HG02759 (cell line): Measurements from ENCODE around the gene PTCH1.

Source experiments
- ATAC-seq: cut with Tn5 transposase; IDR thresholded peaks from one replicate; pipeline ENCODE4 v1.9.1; 2021; ENCODE audit warnings: mild to moderate bottlenecking, moderate library complexity; ENCODE audit not compliant: unreplicated experiment

The PTCH1 gene

DNA sequence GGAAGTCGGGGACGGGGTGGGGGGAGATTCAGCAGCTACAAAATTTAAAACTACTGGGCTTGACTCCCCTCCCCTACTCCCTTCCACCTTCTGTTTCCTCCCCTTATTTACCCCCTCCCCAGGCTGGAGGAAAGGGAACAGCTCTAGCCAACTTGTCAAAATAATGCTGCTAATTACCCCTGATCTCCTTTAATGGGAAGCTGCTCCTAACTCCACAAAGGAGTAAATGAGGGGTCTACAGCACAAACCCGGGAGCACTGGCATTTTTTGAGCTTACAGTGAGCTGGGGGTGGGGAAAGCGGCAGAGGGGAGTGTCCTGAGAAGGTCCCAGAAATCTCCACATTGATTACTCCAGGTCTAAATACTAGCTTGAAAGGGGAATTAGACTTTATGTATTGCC lies 3.1 kb downstream of the PTCH1 start:
- no peak for ATAC-seq

DNA sequence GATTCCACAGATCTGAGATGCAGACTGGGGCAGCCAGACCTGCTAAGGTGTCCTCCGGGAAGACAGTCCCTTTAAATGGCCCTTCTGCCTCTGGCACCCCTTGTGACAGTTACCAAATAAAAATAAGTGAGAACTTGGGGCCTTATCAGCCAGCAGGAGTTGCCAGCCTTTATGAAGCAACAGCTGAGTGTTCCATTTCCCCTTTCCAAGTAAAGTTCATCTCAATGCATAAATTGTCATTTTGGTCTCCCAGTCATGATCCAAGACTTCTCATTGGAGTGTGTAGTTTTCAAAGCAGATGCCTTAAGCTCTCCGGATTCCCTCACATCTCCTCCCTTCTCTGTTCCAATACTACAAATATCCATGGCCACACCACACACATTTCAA lies 4.1 kb downstream of the PTCH1 start:
- ATAC-seq: no peak

DNA sequence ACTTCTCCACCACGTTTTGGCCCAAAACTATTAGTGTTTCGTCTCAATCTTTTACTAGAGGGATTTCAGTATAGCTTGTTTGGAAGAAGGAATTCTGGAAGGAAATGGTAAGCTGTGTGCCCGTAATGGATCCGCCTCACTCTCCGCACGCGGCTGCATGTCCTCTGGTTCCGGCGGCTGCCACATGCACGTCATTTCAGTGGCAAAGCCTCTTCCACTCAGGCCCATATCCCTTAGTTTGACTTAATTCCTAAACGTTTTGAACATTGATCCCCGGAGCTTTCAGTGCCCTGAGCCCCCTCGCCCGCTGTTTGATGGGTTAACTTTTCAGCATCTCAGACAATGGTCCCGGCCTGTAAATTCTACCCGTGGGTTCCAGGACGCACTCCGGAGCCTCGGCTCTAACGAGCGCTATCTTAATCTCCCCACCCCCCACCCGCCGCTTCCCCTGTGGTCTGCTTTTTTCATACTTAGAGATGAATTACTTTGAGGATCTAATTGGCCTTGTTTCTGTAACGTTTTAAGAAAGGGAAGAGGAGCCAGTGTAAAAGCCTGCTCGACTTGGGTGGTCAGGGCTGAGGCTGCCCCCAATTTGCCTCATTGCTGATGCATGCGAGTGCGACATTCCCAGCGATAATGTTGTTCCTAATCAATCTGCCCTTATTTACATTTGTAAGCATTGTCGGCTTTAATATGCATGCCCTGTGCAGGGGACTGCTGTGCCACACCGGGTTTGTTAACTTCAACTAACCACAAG lies 4.6 kb downstream of the PTCH1 start:
- ATAC-seq: no peak

DNA sequence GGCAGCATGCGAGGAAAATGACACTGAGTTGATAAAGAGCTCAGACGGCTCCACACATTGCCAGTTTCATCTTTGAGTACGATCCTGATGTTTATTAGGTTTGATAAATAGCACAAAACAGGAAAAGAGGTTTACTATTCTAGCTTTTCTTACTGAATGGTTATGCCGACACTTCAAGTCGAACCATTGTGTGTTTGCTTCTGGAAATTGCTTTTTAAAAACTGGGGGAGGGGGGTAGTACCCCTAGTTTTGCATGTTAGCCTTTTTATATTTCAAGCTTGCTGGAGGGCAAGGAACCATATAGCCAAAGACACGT lies 5.2 kb downstream of the PTCH1 start:
- ATAC-seq: no peak

DNA sequence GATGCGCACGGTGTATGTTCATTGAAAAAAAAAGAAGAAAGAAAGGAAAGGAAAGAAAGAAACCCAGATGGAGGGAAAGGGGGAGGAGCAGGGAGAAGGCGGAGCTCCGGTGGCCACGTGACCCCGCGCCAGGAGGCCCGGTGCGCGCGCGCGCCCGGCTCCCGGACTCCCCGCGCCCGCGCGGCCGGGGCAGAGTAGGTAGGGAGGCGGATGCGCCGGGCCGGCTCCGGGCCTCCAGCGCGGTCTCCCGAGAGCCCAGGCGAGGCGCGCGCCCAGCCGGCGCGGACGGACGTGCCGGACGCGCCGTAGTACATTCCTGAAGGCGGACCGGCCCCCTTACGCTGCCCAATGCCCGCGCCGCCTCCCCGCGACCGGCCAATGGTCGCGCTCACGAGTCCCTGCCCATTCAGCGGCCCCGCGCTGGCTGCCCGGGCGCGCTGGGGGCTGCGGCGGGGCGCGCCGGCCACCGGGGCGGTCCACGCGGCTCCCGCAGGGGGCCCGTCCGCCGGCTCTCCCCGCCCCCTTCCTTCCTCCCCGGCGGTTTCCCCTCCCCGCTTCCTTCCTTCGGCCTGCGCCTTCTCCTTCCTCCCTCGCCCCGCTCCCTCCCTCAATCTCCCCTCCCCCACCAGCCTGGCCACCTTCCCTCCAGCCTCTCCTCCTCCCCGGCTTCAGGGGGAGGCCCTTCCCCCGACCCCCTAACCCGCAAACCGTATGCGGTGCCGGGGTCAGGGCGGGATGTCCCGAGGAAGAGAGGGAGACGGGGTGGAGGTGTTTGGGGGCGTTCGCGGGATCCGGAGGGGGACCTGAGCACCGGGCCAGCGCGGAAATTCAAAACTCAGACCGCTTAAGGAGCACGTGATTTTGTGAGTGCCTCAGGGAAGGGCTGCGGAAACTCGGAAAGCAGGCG lies 5.8 kb downstream of the PTCH1 start:
- peak; percentile 45 for ATAC-seq

DNA sequence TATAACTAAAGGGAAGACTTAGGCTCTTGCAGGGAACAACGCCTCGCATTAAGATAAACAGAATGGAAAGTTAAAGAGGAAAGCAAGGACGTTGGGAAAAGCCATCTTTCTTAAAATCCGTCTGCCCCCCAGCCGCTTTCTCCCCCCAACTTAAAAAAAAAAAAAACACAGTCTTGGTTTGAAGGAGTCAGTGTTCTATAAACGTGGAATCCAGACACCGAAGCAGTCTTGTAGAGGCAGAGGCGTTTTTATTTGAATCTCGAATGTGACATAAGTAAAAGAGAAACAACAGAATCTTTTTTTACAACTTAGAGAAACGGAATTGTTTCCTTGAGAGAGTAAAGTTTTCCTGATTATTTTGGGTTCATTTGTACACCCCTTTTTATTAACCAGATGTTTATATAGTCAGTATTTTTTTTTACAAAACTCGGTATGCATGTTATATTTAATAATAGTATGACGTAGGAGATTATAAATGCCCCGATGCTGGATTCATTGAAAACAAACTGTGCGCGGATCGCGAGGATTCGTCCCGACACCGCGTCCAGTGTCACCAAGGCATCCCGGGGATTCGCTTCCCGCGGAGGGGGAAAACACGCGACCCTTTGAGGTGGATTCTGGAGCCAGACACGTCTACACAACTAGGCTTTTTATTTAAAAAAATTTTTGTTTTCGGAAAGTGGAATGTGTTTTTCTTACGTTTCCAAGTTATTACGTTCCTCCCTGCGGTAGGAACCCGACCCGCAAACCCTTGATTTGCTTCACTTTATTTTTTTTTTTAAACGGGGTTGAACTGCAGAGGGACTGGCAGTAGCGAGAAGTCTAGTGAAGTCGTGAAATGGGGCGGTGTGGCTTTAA lies 6.7 kb downstream of the PTCH1 start:
- no peak for ATAC-seq

DNA sequence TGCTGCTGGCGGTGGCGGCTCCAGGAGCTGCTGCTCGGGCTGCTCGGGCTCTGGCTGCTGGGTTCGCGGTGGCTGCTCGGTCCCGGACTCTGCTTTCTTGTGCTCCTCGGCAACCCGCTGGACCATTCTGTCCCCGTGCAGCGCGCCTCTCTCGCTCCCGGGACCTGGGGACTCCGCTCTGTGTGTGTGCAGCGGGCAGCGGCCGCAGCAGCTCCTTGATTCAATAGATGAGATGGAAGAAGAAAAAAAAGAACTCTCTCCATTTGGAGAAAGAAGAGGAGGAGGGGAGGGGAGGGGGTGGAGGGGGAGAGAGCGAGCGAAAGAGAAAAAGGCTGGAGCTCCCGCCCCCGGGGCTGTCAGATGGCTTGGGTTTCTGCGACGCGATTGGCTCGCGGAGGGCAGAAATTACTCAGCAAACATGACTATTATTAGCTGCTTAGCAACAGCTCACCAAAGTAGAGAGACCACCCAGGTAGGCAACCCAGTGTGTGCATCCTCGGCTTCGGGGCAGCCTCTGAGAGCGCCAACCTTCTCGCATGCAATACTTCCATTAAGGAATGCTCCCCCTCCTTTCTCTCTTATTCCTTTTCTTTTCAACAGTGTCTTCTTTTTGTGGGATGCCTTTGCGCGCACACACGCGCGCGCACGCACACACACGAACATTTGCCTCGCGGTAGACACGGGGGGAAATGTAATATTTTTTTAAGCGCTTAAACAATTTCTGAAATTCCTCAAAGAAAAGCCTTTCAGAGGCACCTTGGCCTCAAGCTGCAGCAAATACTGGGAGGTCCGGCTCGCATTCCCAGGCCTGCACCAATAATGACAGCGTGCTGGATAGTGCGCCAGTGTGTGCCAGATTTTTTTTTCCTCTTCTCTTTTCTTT lies 7.6 kb downstream of the PTCH1 start:
- ATAC-seq: peak; percentile 26

DNA sequence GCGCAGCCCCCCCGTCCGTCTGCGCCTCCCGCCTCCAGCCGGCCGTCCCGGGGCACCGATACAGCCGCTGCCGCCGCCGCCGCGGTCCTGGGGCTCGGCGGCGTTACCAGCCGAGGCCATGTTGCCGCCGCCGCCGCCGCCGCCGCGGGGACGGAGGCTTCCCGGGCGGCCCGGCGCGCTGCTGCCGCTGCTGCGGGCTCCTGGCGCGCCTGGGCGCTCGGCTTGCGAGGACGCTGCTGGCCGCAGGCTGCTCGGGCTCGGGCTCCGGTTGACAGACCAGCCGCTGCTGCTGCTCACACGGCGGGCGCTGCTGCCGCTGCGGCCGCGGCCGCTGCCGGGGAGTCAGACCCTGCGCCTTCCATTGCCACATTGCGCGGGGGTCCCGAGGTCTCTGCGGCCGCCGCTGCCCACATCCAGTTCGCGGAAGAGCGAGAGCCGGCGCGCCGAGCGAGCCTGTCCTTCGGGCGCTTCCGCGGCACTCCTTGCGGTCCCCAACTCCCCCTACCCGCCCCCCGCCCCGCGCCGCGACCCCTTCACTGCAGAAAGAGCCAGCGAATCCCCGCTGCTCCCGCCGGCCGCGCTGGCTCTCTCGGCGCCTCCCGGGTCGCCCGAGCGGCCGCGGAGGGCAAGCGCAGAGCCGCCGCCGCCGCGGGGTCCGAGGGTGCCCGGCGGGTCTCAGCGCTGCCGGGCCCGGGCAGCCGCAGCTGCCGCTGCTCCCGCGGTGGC lies 8.4 kb downstream of the PTCH1 start:
- no peak for ATAC-seq

DNA sequence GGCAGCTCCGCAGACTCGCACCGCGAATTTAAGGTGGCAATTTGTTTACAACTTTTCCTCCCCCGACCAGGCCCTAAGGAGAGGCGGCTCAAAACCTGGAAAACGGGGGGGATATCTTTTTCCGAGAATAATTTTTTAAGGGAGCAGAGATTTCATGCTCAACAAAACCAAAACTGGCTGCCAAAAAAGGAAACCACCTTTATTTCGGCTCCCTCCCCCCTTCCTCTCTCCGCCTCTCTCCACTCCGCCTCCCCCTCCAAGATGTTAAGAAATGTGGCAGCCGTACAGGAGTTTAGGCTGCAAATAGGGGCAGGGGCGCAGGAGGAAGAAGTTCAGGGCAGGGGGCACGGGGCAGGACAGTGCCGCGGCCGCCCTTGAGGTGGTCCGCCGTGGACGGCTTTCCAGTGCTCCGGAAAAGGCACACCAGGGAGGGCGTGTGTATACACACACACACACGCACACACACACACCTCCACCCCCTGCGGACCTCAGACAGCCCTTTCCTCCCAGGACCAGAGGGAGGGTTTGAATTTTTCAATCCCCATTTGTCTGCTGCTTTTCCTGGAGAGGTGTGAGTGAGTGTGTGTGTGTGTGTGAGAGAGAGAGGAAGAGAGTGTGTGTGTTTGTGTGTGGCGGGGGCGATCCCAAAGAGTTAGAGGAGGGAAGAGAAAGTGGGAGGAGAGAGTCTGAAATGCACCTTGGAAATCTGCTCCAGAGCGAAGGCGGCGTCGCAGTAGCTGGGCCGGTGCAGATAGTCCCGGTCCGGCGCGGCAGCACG lies 9.1 kb downstream of the PTCH1 start:
- ATAC-seq: no peak

DNA sequence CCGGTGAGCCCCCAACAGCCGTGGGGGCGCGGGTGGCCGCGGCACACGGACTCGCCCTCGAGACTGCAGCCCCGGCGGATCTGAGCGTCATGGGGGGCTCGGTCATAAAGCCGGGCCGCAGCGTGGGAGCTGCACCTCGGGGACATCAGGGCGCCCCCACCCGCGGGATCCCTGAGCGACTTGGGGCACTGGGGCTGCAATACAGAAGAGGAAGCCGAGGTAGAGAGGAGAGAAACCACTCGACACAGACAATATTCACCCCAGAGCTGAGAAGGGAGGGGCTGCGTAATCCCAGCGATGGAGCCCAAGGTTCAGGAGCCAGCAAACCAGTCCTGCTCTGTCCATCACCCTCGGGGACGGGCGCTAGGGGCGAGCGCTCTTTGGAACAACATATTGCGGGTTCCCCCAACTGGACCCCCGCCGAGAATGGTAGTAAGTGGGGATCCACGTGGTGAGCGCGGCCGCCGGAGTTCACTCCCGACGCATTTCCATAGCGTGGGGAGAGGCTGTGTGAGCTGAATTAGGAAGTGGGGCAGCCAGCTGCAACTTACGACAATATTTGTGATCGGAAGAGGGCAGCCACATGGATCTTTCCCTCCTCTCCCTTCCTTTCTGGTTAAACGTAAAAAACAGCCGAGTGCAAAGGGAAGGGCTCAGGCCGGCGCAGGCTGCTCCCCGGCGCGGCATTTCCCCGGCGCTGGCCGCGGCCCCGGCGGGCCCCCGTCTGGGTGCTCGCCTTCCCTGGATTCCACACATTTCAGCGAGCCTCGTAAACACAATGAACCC lies 9.9 kb downstream of the PTCH1 start:
- no peak for ATAC-seq

DNA sequence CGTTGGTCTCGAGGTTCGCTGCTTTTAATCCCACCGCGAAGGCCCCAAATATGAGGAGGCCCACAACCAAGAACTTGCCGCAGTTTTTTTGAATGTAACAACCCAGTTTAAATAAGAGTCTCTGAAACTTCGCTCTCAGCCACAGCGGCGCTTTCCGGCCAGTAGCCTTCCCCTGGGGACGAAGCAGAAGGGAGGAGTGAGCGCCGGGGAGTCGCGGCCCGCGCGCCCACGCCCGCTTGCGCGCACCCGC lies 10.4 kb downstream of the PTCH1 start:
- peak; percentile 24 for ATAC-seq

DNA sequence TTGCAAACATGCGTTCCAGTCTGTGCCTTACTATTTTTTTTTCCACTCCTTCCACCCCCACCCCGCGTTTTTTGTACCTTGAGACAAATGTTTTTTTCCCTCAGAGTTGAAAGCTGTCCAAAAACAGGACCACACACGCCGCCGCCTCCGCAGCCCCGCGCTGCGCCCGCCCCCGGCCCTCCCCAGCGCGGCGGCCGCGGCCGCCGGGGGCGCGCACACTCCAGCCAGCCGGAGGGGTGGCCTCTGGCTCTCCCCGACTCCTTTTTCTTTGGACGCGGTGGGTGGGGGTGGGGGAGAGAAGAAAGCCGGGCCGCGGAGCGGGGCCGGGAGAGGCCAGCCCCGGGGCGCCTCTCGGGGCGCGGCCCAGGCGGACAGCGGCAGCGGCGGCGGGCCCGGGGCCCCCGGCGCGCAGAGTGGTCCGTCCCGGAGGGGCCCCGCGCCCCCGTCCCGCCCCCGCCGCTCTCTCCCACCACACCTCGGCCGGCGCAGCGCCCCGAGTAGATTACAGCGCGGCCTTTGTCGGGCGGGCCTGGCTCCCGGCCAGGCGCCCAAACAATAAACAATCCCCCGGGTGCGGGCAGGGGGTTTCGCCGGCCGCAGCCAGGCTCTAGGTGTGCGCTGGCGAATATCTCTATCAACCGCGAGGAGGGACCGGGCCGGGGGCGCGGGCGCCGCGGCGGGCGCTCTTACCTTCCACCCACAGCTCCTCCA lies 10.9 kb downstream of the PTCH1 start:
- peak; percentile 36 for ATAC-seq

DNA sequence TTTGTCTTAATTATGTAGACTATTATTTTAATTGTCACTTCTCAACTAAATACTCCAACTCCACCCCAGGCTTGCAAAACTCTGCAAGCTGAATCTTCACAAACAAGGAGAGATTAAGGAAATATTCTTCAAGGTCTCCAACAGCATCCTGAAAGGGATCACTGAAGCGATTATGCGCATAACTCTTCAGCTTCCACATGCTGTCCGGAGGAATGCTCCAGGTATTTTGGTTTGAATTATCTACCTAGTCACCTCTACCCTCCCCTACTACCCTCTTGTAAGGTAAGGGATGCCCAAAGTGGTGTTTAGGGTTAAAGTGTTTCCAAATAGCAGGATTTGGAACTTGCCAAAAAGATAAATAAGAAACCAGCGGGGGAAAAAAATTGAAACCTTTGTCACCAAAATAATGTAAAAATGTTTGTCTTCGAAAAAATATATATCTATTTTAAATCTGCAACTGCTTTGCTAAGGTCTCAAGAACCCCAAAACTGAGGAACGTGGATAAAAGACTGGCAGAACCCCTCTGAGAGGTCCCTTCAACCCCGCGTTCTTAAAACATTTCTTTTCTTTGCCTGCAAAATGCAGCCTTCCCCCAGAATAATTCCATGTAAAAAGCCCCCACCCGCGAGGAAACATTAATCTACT lies 11.6 kb downstream of the PTCH1 start:
- no peak for ATAC-seq

DNA sequence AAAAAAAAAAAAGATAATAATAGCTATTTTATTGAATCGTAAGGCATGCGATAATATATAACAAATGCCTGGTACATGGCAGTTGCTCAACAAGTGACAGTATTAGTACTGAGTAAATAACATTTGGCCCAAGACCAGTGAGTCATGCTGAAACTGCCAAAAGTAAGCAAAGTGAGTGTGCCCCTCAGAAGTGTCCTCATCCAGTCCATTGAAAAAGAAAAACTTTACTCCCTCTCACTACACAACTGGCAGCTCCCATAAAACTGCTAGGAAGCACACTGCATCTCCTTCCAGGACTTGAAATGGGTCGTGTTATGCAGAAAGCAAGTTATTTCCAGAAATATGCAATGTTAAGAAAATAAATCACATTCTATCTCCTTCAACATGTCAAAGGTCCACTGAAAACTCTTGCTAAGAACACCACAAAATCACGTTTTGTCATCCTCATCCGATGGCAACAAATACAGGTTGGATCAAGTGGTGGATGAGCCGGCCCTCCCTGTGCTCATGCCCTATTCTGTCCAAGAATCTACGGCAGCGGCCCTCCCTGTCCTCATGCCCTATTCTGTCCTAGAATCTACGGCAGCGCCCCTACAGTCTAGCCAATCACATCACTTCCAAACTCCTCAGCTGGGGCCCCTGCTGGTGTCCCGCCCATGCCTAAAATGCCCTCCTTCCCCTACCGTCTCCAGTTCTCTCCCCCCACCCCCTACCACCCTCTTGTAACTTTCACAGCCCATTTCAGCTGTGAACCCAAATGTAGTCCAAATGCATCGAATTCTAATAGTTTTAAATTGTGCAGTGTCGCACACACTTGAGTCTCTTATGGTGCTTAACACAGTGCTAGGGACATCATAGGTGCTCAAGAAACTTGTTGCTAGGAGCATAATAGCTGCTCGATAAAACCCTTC lies 12.5 kb downstream of the PTCH1 start:
- no peak for ATAC-seq

DNA sequence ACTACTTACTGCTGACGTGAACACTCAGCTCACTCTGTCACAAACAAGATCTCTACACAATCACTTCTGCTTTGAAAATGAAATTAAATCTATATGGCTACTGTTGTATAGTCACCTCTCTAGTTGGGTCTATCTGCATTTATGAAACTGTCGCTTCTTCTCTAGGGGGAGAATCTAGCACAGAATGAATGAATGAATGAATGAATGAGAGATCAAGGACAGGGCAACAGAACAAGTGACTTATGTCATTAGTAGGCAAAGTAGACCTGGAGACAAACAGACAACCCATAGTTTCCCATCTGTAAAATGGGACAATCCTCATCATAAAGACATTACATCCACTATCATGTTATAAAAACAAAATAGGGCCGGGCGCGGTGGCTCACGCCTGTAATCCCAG lies 13.4 kb downstream of the PTCH1 start:
- ATAC-seq: no peak

DNA sequence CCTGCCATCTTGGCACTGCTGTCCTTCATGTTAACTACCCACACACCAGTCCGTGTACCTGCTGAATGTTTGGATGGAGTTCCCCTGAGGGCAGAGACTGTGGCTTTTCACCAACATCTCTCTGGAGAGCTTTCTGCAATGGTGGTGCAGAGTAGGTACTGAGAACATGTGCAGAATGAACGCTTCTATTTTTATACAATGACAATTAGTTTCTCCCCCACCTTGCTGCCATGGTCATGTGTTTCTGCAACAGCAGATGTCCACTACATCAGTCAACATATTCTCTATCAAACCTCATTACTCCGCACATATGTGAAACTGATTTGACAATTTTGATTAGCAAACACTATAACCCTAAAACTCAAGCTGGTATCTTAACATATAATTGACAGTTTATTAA lies 14.5 kb downstream of the PTCH1 start:
- ATAC-seq: no peak
